ENCODE measurements around the gene CCL18.
"Not testable (repeated sequence)": the region's sequence is repeated elsewhere in the genome, so short reads cannot be mapped to it uniquely, and the experiment has no call there.

CCL18 gene

GRCh38 chr17:36092230-36092629 is 28.2 kb downstream of the CCL18 start:
- H3K4me3 ChIP-seq (ENCODE audit: low read length): no peak overlapping the region
- DNase-seq (ENCODE audit: low read depth): no peak
- no peak for TF ChIP-seq CTCF (conservative IDR thresholded peaks at IDR 0.05; ENCODE audit: low read depth, low read length)

GRCh38 chr17:36092715-36093114 is 28.6 kb downstream of the CCL18 start:
- H3K4me3 ChIP-seq (ENCODE audit: low read length); DNase-seq (ENCODE audit: low read depth): not testable (repeated sequence)

GRCh38 chr17:36094232-36094631 is 30.2 kb downstream of the CCL18 start:
- DNase-seq (ENCODE audit: low read depth): no peak
- H3K4me3 ChIP-seq (ENCODE audit: low read length): no peak overlapping the region
- no peak for TF ChIP-seq CTCF (conservative IDR thresholded peaks at IDR 0.05; ENCODE audit: low read depth, low read length)

- TF ChIP-seq CTCF (conservative IDR thresholded peaks at IDR 0.05; ENCODE audit: low read depth, low read length): no peak
- DNase-seq (ENCODE audit: low read depth): no peak
- H3K4me3 ChIP-seq (ENCODE audit: low read length): no peak overlapping the region
Observed at GRCh38 chr17:36094746-36095145, 30.7 kb downstream of the CCL18 start.

- no peak for TF ChIP-seq CTCF (conservative IDR thresholded peaks at IDR 0.05; ENCODE audit: low read depth, low read length)
- no peak for DNase-seq (ENCODE audit: low read depth)
- H3K4me3 ChIP-seq (ENCODE audit: low read length): no peak overlapping the region
Observed at GRCh38 chr17:36095992-36096391, 31.9 kb downstream of the CCL18 start.

GRCh38 chr17:36099004-36099403 is 34.9 kb downstream of the CCL18 start:
- DNase-seq (ENCODE audit: low read depth); H3K4me3 ChIP-seq (ENCODE audit: low read length): not testable (repeated sequence)

- H3K4me3 ChIP-seq (ENCODE audit: low read length); DNase-seq (ENCODE audit: low read depth): not testable (repeated sequence)
Observed at GRCh38 chr17:36103401-36103975, 39.4 kb downstream of the CCL18 start, which contains the start of gene CCL4. Gene CCL4, plus strand, starts transcription at chr17:36103827. Its CDS starts 79 bp downstream, at chr17:36103906.

- H3K4me3 ChIP-seq (ENCODE audit: low read length): not testable (repeated sequence)
Observed at GRCh38 chr17:36104246-36104645, 40.2 kb downstream of the CCL18 start.

GRCh38 chr17:36104701-36105181 is 40.7 kb downstream of the CCL18 start:
- DNase-seq (ENCODE audit: low read depth): no peak
- no peak overlapping the region for H3K4me3 ChIP-seq (ENCODE audit: low read length)

More at GRCh38 chr17:36104246-36104645, 40.2 kb downstream of the CCL18 start:
- DNase-seq (ENCODE audit: low read depth): not testable (repeated sequence)

More at GRCh38 chr17:36104701-36105181, 40.7 kb downstream of the CCL18 start:
- no peak for TF ChIP-seq CTCF (conservative IDR thresholded peaks at IDR 0.05; ENCODE audit: low read depth, low read length)

Data from retinal pigment epithelial cell (primary cell).